Measurements from ENCODE around the gene LPIN2.

- TF ChIP-seq CTCF (IDR thresholded peaks at IDR 0.05; ENCODE audit: poor library complexity) (no peak), EZH2 (IDR thresholded peaks at IDR 0.05; ENCODE audit: borderline replicate concordance) (no peak)
Measured at GRCh38 chr18:3010086-3010485, 2.9 kb downstream of the LPIN2 start.
